ENCODE measurements around the gene CABCOCO1.

Gene CABCOCO1

DNA sequence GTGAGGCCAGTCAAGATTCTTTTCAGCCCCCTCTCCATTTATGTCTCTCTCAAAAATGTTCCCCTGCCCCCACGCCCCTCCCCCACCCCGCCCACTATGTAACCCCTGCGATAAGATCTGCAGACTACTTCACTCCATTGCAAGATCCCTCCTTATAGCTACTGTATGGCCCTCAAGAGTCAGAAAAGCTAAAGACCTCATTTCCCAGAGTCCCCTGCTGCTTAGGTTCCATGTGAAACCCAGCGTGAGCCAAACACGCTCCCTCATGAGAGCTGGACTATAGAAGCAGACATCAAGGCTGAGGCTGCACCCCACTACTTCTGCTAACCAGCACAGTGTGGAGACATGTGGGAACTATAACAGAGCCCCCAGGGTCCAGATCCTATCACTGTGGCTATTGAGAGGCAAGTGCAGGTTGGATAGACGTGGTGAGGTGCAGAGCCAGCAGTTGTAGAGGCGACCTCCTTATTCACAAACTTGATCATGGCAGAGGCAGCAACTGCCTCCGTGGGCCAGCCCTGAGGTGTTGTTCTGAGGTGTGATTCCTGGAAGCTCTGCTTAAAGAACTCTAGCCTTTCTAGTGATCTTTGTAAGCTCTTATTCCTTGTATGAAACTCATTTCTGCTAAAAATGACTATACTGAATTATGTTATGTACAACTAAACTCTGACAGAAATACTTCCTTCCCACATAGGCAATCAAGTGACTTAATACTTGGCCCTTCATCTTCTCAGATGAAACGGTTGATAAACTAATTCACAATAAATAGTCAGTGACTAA lies 121.8 kb downstream of the CABCOCO1 start:
- DNase-seq (ENCODE audit: low read depth in 1 of 2, low spot score in 1 of 2) = no peak

DNA sequence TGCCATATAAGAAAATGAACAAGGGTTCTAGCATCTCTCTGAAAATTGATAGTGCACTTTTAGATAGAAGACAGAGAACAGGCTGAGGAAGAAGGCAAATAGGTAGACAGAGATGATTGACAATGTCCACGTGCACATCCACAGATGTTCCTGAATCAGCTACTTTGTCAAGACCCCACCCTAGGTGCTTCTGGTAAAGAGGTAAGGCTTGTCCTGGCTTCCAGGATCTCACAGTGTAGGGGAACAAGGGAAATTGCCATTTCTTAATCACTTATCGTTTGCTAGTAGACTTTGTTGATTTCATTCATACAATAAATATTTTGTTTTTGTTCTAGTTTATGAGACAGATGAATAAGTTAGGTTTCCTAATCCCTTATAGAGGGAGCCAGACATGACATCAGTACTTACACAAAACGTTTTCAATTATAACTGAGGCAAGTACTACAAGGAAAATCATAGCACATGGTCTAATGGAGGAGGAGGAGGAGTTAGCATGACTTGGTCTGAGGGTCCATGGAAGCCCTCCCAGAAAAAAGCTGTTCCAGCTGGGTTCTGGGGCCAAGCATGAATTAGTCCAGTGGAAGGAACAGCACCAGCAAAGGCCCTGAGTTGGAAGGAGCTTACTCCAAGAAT lies 122.9 kb downstream of the CABCOCO1 start:
- DNase-seq (ENCODE audit: low read depth in 1 of 2, low spot score in 1 of 2) = no peak

DNA sequence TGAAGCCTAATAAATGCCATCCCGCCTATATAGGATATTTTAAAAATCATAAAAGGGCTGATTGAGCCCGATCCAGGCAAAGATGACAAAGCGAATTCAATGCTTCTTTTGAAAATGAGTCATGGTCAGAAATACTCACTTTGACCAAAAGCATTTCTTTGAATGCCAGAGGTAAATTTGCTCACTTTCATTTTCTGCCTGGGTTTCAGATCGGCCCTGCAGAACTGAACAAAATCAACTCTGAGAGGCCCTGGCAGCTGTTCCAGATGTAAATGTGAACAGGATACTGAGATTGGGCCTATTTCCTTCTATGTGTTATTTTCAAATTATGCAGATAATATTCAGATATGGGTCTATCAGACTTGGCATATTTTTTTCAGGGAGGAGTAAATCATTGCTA lies 124.0 kb downstream of the CABCOCO1 start:
- DNase-seq (ENCODE audit: low read depth in 1 of 2, low spot score in 1 of 2) = no peak

DNA sequence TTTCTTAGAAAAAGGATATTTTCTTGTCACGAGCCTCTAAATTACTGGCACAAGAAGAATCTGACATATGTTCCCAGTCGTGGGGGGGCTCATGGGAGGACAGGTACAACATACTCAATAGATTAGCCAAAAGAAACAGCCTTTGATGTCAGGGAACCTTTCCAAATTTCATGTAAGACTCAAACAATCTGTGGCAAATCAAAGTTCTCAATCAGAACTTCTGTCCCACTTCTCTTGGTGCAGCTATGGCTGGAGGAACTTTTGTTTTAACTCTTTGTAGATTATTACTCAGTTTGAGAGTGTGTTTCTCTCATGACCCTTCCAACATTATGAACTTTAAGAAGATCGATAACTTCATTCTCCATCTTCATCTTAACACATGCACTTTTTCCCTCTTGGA lies 124.4 kb downstream of the CABCOCO1 start:
- no peak for DNase-seq (ENCODE audit: low read depth in 1 of 2, low spot score in 1 of 2)

DNA sequence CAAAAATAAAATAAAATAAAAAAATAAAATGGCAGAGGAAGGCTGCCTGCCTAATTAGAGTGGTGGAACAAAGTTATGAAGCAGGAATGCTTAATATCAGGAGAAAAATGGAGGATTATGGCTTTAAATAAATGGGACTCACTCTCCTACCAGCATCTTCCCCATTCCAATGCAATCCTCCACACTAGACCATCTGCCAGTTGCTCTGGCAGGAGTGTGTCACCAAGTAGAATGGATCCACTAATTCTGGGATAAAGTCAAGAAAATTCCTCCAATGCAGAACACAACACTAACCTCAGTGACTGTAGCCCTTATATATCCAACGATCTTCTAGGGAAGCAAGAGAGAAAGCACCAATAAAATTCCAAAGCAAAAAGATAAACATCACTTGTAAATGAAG lies 126.3 kb downstream of the CABCOCO1 start:
- DNase-seq (ENCODE audit: low read depth in 1 of 2, low spot score in 1 of 2) = no peak

DNA sequence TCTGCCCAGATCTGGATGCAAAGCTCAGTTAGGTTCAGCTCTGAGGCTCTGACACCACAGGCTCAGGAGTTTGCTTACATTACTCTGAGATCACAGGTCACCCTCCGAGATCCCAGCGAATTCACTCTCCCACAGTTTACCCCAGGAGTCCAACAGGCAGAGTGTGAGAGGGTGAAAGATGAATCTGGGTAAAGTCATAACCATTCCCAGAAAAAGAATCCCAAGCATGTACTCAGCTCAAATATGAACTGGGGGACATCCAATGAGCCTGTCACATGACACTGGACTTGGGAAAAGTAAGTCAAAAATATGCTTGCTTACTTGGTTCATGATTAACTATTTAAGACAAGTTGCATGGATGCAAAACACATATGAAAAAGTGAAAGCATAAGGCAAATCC lies 128.5 kb downstream of the CABCOCO1 start:
- DNase-seq (ENCODE audit: low read depth in 1 of 2, low spot score in 1 of 2) = no peak

DNA sequence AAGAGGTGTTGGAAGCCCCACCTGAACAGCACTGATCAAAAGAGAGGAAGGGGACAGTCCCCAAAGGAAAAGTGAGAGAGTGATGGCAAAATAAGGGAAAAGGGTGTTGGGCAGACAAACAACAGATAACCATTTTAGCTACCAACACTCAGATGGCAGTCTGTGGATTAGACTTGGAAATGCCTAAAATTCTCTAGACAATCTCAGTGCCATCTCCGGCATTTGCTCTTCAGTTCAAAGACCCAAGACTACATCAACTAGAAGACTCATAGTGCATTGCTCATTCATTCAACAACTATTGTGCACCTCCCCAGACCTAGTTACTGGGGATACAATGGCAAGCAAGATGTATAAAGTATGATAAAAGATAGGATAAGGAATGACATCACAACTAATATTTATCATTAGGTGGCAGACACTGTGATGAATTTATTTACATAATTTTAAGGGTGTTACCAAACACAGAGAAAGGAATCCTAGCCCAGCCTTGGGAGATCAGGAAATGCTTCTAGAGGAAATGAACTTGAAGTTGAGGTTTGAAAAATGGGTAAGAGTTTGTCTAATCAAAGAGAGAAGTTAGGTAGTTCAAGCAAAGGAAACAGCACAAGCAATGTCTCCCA lies 129.5 kb downstream of the CABCOCO1 start:
- no peak for DNase-seq (ENCODE audit: low read depth in 1 of 2, low spot score in 1 of 2)

DNA sequence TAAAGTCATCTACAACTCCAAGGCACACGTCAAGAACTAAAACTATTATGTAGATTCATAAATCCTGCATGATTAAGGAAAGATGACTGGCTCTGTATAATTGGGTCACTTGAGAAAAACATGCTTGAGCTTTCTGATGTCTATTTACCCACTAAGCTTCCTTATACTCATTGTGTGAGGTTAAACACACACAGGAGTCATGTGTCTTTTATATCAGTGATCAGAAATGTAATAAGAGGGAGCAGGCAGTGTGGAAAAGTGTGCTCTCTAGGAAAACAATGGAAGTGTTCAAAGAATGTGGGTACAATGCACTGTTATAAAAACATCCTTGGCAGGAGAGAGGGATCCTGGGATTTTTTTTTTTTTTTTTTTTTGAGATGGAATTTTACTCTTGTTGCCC lies 130.2 kb downstream of the CABCOCO1 start:
- no peak for DNase-seq (ENCODE audit: low read depth in 1 of 2, low spot score in 1 of 2)

DNA sequence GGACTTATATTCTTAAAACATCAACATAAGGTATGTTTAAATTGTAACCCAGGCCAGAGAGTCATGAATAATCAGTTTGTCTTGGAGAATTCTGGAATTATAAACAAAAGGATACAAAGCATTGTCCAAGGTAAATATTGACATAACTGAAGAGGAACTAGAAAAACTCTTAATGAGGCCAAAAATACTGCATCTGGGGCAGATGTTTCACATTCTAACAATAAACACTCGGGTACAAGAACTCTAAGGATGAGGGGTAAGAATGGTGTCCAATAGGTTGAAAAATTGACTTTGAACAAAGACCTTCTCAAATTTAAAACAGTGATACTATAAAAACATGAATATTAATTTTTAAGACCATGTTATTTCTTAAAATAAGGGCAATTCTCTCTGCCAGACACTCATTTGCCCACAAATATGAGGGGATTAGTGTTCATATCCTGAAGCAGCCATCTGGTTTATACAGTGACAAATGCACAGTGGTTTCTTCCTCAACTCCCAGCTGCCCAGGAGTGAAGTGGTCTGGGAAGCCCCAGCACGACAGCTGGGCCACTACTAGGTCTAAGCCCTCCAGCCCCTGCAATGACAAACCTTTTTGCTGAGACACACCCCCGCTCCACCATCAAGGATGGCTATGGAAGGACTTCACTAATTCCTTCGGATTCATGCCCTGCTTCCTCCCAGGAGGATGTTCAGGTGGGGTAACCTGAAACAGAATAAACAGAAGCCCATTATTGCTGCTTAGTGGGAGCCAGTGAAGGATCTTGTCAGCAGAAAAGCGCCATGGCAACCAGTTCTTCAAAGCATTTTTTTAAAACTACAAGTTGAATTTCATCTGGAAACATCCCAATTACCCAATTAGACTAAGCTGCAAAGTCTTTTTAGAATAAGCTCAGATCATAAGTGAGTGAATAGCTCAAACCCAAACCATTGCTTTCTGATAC lies 131.3 kb downstream of the CABCOCO1 start:
- no peak for DNase-seq (ENCODE audit: low read depth in 1 of 2, low spot score in 1 of 2)

DNA sequence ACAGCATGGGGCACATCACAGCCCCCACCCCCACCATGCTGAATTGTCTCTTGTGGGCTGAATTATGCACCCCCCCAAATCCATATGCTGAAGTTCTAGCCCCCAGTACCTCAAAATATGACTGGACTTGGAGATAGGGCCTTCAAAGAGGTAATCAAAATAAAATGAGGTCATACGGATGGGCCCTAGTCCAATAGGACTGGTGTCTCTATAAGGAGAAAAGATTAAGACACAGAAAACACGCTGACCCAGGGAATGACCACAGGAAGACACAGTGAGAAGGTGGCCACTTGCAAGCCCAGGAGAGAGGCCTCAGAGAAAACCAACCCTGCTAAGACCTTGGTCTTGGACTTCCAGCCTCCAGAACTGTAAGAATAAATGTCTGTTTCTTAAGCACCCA lies 132.4 kb downstream of the CABCOCO1 start:
- DNase-seq (ENCODE audit: low read depth in 1 of 2, low spot score in 1 of 2) = no peak

DNA sequence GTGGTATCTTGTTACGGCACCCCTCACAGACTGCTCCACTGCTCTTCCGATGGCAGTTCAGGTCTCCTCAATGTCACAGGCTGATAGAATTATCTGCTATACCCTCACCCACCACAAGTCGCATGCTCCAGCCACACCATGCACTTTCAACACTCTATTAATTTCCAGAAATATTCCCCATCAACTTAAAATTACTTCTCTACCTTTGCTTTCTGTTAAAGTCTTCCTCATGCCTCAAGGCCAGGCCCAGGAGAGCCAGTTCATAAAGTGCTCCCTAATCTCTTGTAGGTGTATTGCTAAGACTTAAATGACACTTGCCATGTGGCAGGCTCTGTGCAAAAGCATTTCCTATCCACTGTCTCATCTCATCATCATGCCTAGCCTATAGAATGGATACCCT lies 132.8 kb downstream of the CABCOCO1 start:
- no peak for DNase-seq (ENCODE audit: low read depth in 1 of 2, low spot score in 1 of 2)

DNA sequence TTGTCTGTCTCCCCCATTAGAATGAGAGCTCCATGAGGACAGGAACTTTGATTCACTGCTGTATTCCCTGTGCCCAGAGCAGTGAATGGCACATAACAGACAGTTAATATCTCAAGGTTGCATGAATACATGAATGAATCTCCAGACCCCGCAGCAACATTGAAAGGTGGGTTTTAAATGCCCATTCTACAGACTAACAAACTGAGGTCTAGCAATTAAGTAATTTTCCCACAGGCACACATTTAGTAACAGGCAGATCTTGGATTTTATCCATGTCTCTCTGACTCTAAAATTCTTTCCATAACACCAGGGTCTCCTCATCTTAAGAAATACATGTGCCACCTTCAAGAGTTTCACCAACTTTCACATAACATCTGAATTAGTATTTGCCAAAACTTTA lies 134.1 kb downstream of the CABCOCO1 start:
- DNase-seq (ENCODE audit: low read depth in 1 of 2, low spot score in 1 of 2) = no peak

DNA sequence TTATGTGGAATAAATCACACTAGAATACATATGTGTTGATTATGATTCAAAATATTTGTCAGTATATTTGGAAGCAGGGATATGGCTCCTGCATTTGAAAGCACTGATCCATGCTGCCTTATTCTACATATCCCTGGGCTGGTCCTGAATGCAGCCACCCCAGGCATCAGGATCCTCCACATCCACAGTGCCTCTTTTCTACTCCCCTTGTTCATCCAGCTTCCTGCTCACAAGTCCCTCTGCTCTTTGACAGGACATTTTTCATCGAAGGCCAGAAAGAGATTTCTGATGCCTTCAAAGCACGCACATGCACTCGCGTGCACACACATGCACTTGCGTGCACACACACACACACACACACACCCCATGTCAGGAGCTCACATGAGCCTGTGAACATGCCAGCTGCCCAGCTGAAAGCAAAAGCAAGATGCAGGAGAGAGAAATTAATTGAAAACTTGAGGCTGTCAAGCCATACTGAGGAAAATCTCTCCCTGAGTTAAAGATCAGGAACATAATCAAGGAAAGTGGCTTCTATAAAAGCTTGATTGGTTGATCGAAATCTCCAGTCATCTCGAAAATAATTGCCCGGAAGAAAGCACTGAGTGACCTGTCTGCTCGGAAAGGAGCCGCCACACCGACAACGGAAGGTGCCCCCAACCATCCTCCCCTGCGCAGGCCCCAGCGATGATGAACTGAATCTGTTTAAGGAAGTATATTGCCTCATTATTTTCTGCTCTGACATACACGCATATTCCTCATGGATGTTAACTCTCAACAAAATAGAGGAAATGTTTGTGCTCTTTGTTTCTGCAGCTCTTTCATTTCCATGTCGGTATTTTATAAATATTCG lies 134.8 kb downstream of the CABCOCO1 start:
- DNase-seq (ENCODE audit: low read depth in 1 of 2, low spot score in 1 of 2) = no peak

DNA sequence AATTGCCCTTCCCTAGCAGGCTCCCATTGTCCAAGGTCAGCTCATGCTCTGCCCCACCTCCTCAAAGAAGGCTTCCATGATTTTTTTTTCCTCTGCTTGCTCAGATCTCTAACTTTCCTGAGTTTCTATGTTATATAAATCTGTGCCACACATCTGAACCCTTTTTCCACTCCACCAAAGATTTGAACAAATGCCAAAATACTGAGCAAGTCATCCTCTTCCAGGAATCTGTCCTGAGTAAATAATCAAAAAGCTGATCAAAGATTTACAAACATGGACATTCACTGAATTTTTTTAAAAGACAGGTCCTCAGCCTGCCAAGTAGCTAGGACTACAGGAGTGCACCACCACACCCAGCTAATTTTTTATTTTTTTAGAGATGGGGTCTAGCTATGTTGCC lies 136.0 kb downstream of the CABCOCO1 start:
- DNase-seq (ENCODE audit: low read depth in 1 of 2, low spot score in 1 of 2) = no peak

DNA sequence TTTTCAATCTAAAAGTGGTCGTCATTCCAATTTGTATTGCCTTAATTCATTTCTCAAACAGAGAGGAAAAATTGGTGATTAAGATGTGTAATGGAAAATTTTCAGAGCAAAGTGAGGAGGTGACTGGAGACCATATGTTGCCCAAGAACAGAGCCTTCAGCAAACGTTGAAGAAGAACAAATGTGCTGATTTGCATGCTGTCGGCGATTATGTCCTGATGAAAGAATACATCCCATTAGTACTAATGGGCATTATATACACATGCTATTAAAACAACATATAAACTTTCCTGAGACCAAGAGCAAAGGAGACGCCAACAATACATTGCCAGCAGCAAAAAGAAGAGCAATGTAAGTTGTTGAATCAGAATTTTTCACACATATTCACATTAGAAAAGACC lies 138.8 kb downstream of the CABCOCO1 start:
- DNase-seq (ENCODE audit: low read depth in 1 of 2, low spot score in 1 of 2) = no peak

DNA sequence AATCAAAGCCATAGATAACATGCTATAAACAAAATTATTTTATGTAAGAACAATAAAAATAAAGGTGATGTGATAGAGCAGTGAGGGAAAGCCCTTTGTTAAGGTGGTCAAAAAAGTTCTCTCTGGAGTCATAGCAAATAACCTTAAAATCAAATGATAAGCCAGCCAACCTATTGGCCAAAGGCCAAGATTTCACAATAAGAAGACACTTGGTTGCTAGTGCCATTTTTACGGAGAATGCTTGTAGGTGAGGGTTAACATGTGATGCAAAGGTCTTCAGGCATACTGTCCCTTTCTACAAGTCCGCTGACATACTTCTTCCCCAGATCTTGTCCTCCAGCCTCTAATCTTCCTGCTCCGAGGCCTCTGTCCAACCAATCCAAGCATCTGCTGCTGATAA lies 140.5 kb downstream of the CABCOCO1 start:
- no peak for DNase-seq (ENCODE audit: low read depth in 1 of 2, low spot score in 1 of 2)

DNA sequence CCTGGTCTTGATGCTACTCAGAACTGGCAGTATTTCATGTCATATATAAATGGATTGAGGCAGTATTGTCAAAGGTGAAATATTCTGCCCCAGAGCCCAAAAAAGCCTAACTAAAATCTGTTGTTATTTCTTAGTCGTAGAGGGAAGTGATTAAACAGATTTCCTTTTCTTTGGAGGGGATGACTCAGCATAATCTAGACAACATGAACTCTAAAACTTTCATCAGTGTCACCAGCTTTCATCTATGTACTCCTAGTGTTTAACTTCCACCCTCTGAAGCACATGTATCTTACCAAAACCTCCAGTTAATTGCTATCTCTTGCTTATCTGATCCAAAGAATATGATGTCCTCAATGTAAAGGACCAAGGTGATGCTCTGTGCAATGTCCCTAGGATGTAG lies 141.7 kb downstream of the CABCOCO1 start:
- DNase-seq (ENCODE audit: low read depth in 1 of 2, low spot score in 1 of 2) = no peak

DNA sequence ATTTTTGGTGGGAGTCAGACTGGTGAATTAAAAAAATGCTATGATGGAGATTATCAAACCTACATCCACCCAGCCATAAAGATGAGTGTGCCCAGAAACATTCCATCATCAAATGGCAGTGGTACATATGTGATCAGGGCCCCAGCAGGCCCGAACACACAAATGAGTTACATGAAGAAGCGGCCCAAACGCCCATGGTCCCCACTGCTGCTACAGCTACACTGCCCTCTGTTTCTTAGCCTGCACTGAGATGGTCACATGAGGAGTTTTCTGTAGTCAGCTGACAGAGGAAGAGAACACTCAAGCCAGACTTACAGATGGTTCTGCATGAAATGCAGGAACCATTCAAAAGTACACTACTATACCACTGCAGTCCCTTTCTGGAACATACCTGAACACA lies 142.4 kb downstream of the CABCOCO1 start:
- DNase-seq (ENCODE audit: low read depth in 1 of 2, low spot score in 1 of 2) = no peak

DNA sequence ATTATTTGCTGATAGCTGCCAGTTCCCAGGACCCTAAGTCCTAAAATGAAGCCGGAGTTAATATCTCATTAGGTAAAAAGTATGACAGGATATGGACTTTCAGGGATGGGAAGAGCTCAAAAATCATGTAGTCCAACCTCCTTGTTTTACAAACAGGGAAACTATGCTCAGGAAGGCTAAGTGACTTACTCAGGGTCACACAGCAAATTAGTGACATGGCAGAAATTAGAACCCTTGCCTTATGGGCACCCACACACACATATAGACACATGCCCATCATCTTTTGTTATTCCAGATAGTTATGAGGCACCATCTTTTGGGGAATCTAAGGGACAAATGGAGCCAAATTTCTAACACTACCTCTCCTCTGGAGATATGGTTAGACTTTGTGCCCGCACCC lies 147.5 kb downstream of the CABCOCO1 start:
- DNase-seq (ENCODE audit: low read depth in 1 of 2, low spot score in 1 of 2) = no peak

DNA sequence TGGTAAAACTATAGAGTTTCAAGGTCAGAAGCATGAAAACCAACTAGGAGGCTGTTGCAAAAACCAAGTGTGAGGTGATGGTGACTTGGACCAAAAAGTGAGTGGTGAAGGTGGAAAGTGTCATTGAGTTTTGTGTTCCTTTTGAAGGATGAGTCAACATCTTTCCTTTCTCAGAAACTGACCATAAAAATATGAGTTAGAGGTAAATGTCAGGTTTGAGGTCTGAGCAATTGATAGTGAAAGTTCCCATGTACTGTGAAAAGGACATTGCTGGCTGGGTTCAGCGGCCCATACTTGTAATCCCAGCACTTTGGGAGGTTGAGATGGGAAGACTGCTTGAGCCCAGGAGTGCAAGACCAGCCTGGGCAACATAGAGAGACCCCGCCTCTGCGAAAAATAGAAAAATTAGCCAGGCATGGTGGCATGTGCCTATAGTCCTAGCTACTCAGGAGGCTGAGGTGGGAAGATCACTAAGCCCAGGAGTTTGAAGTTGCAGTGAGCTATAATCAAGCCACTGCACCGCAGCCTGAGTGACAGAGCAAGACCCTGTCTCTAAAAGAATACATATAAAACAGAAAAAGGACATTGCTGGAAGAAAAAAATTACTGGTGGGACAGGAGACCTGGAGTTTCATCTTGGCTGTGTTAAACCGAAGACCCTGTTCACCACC lies 149.5 kb downstream of the CABCOCO1 start:
- no peak for DNase-seq (ENCODE audit: low read depth in 1 of 2, low spot score in 1 of 2)
